ENCODE measurements around the gene NACA2.
A peak's percentile ranks its signal among the peaks of the same experiment; 100 is the strongest.
"Not testable (repeated sequence)": the region's sequence is repeated elsewhere in the genome, so short reads cannot be mapped to it uniquely, and the experiment has no call there.

Gene NACA2

DNA sequence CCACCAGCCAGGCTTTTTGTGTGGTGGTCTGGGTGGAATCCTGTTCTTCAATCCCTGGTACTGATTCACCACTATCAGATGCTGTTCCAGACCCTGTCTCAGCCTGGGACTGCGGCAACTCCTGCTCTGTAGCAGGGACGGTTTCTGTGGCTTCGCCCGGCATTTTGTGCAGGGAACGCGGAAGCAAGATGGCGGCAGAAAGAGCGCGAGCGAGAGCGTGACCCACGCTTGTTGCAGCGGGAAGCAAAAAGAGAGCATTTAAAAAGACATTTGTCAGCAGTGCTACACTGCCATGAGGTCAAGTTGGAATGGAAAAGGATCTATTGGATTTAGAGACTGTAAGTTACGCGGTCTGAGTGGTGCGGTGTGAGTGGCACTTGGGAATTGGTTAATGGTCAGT lies at the start of gene NACA2:
Gene NACA2 (minus strand): TSS at position 202 of the 400 bp plus-strand sequence. CDS start 39 bp downstream, at position 163.
- no peak for DNase-seq

DNA sequence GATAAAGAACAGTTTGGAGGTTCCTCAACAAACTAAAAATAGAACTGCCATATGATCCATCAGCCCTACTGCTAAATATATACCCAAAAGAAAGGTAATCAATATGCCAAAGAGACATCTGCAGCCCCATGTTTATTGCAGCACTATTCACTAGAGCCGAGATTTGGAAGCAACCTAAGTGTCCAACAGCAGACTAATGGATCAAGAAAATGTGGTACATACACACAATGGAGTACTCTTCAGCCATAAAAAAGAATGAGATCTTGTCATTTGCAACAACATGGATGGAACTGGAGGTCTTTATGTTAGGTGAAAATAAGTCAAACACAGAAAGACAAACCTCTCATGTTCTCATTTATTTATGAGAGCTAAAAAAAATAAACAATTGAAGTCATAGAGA lies 48.8 kb upstream of the NACA2 start:
- DNase-seq: no peak

DNA sequence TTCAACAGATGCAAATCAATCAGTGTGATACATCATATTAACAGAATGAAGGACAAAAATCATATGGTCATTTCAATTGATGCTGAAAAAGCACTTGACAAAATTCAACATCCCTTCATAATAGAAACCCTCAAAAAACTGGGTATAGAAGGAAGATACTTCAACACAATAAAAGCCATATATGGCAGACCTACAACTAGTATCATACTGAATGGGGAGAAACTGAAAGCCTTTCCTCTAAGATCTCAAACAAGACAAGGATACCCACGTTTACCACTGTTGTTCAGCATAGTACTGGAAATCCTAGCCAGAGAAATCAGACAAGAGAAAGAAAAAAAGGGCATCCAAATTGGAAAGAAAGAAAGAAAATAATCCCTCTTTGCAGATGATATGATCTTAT lies 47.1 kb upstream of the NACA2 start:
- DNase-seq: no peak

DNA sequence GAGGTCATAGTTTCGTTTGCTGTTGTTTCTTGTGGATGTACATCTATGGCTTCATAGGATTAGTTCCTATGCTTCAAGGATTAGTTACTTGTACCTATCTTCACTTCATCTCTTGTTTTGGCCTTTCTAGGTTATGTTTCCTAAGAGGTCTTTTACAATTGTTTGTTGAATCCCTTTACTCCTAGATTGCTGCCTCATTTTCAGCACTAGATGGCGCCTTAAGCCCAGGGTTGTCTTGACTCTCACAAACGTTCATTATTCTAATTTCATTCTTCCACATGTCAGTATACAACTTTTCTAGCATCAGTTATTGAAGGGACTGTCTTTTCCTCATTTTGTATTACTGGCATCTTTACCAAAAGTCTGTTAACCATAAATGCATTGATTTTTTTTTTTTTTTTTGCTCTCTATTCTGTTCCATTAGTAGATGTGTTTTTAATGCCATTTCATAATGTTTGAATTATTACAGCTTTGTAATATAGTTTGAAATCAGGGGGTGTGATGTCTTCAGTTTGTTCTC lies 45.0 kb upstream of the NACA2 start:
- DNase-seq: peak; percentile 42

DNA sequence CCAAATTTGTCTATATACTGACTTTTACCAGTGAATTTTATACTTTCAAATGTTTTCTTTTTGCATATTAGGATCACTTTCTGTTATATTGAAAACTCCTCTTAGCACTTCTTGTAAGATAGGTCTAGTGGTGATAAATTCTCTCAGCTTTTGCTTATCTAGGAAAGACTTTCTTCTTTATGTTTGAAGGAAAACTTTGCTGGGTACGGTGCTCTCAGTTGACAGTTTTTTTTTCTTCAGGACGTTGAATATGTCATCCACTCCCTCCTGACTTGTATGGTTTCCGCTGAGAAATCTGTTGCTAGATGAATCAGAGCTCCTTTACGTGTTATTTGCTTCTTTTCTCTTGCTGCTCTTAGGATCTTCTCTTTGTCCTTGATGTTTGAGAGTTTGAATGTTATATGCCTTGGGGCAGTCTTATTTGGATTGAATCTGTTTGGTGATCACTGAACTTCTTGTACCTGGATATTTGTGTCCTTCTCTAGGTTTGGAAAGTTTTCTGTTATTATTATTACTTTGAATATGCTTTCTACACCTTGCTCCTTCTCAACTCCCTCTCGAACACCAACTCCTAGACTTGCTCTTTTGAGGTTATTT lies 44.0 kb upstream of the NACA2 start:
- DNase-seq: no peak

DNA sequence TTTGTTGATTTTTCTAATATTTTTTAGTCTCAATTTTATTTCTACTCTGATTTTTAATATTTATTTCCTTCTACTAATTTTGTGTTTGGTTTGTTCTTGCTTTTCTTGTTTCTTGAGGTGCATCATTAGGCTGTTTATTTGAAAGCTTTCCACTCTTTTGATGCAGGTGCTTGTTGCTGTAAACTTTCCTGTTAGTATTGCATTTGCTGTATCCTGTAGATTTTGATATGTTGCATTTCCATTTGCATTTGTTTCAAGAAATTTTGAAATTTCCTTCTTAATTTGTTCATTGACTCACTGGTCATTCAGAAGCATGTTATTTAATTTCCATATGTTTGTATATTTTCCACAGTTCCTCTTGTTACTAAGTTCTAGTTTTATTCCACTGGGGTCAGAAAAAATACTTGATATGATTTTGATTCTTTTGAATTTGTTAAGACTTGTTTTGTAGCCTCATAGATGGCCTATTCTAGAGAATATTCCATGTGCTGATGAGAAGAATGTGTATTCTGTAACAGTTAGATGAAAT lies 43.1 kb upstream of the NACA2 start:
- no peak for DNase-seq

DNA sequence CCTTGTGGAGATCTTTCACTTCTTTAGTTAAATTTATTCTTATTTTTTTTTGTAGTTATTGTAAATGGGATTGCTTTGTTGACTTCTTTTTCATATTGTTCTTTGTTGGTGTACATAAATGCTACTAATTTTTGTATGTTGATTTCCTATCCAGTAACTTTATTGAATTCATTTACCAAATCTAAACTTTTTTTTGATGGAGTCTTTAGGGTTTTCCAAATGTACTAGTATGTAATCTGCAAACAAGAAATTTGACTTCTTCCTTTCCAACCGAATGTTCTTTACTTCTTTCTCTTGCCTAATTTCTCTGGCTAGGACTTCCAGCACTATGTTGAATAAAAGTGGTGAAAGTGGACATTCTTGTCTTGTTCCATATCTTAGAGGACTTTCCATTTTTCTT lies 41.8 kb upstream of the NACA2 start:
- DNase-seq: no peak

DNA sequence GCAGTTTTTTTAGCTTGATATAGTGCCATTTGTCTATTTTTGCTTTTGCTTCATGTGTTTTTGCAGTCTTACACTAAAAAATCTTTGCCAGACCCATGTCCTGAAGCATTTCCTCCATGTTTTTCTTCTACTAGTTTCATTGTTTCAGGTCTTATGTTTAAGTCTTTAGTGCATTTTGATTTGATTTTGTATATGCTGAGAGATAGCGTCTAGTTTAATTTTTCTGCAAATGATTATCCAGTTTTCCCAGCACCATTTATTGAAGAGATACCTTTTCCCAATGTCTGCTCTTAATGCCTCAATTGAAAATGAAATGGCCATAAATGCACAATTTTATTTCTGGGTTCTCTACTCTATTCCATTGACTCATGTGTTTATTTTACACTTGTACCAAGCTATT lies 40.8 kb upstream of the NACA2 start:
- DNase-seq: no peak

DNA sequence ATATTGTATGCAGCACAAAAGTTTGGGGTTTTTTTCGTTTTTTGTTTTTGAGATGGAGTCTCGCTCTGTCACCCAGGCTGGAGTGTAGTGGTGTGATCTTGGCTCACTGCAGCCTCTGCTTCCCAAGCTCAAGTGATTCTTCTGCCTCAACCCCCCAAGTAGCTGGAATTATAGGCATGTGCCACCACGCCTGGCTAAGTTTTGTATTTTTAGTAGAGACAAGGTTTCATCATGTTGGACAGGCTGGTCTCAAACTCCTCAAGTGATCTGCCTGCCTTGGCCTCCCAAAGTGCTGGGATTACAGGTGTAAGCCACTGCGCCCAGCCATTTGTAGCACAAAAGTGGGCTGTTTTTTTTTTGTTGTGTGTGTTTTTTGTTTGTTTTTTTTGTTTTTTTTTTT lies 37.1 kb upstream of the NACA2 start:
- DNase-seq: not testable (repeated sequence)

DNA sequence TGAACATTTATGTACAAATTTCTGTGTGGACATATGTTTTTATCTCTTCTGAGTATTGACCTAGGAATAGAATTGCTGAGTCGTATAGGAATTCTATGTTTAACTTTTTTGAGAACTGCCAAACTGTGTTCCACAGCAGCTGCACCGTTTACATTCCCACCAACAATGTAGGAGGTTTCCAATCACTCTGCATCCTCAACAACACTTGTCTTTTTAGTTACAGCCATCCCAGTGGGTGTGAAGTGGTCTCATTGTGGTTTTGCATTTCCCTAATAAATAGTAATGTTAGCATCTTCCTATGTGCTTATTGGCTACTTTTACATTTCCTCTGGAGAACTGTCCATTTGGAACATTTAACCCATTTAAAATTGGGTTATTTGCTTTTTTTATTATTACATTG lies 36.6 kb upstream of the NACA2 start:
- no peak for DNase-seq

DNA sequence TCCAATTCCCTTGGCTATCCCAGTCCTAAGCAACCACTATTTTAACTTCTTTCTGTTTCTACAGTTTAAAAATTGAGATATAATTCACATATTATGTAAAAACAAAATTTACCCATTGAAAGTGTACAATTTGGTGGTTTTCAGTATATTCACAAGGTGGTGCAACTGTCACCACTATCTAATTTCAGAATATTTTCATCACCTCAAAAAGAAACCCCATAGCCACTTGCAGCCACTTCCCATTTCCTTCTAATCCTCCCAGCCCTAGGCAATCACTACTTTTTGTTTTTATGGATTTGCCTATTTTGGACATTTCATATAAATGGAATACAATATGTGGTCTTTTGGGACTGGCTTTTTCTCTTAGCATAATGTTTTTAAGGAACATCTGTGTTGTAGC lies 36.1 kb upstream of the NACA2 start:
- no peak for DNase-seq

DNA sequence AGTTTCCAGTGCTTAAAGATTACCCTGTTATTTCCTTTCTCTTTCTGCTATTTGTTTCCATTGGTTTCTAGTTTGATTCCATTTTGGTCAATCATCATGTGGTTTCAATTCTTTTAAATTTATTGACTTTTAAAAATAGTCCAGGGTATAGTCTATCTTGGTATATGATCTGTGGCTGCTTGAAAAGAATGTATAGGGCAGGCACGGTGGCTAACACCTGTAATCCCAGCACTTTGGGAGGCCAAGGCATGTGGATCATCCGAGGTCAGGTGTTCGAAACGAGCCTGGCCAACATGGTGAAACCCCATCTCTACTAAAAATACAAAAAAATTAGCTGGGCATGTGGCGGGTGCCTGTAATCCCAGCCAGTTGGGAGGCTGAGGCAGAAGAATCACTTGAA lies 34.5 kb upstream of the NACA2 start:
- no peak for DNase-seq

DNA sequence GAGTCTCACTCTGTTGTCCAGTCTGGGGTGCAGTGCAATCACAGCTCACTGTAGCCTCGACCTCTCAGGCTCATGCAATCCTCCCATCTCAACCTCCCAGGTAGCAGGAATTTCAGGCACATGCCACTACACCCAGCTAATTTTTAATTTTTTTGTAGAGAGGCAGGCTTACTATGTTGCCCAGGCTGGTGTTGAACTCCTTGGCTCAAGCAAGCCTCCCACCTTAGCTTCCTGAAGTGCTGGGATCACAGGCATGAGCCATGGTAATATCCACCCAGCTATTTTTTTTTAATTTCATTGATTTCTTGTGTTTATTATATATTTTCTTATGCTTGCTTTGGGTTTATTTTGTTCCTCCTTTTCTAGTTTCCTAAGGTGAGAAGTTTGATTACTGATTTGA lies 33.9 kb upstream of the NACA2 start:
- no peak for DNase-seq

DNA sequence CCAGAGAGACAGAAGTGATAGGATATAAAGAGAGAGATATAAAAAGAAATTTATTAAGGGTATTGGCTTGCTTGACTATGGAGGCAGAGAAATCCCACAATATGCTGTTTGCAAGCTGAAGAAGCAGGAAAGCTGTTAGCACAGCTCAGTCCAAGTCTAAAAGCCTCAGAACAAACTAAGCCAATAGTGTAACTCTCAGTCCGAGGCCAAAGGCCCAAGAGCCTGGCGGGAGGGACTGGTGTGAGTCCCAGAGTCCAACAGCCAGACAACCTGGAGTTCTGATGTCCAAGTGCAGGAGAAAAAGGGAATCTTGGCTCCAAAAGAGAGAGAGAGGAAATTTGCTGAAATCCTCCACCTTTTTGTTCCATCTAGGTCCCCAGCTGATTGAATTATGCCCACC lies 30.3 kb upstream of the NACA2 start:
- no peak for DNase-seq

DNA sequence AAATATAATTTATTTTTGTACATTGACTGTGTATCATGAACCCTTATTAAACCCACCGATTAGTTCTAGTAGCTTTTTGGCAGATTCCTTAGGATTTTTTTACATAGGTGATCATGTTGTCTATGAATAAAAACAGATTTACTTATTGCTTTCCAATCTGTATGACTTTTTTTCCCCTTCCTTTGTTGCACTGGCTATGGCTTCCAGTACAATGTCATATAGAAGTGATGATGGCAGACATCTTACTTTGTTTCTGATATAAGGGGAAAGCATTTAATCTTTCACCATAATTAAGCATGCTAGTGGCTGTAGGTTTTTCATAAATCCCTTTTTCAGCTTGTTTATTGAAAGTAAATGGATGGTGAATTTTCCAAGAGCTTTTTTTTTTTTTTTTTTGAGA lies 28.9 kb upstream of the NACA2 start:
- no peak for DNase-seq

DNA sequence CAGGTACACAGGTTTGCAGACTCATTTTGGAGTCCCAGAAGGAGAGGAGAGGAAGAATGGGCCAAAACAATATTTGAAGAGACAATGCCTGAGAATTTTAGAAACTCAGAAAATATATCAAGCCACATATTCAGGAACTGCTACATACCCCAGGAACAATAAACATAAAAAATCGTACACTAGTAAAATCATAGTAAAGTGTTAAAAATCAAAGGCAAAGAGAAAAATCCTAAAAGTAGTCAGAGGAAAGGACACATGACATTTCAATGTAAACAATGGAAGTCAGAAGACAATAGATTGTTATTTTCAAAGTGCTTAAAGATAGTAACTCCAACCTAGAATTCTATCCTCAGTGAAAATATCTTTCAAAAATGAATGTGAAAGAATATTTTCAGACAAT lies 28.5 kb upstream of the NACA2 start:
- no peak for DNase-seq

DNA sequence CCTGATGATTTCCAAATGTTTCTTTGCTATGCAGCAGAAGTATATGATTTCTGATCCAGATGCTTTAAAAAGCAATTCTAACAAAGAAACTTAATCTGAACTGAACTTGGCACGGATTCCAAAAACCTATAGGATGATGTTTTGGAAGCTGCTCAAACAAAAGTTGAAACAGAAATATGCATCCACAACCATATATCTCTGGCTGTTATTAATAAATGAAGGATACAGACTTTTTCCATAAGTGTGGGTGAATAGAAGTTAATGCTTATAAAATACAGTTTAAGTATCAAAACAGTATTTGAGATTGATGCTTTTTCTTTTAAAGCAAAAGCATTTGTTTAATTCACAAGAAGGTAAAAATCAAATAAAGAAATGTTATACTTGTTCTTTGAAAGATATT lies 27.9 kb upstream of the NACA2 start:
- no peak for DNase-seq

DNA sequence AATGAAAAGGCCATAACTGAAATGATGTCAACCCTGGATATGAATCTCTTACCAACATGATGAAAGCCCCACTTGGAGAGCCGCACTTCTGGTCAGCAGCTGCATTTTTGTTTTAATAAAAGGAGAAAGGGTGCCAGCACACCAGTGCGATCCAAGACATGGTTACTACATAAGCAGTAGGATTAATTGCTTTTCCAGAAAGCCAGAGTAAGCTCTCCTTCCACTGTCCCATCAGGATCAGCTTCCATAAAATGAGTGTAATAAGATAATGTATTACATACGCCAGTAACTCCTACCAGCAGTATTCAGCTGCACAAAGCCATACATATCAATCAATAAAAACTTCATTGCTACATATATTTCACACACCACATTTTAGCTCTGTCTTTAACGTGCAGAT lies 26.3 kb upstream of the NACA2 start:
- no peak for DNase-seq

DNA sequence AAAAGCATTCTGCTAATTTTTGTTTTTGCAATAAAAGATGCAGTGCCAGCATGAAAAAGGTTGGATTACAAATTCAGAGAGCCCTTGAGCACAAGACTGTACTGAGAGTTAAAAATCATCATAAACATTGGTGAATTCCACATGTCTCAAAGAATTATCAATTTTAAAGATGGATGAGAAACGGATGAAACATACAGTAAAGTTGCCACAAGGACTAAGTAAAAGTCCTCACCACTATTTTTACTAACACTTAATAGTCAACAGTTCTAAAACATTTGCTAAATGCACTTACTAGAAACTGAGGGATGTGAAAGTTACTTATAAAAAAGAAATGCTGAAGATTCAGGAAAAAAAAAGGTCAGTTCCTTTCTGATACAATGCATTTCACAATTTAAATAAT lies 25.8 kb upstream of the NACA2 start:
- no peak for DNase-seq

DNA sequence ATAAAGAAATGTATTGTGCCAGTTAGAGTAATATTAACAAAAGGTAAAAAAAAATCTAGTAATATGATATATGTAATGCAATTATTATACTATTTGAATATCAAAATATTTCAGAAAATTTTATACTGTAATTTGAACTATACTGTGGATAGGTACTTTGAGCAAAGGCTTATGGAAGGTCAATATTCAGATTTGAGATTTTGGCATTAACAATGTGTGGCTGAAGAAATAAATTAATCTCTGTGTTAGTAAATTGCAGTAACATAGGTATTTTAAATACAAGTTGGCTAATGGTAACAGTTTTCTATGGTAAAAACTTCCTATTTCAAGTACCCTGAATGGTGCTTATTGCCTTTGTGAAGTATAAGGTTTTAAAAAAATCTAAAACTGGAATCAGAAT lies 23.2 kb upstream of the NACA2 start:
- DNase-seq: no peak

DNA sequence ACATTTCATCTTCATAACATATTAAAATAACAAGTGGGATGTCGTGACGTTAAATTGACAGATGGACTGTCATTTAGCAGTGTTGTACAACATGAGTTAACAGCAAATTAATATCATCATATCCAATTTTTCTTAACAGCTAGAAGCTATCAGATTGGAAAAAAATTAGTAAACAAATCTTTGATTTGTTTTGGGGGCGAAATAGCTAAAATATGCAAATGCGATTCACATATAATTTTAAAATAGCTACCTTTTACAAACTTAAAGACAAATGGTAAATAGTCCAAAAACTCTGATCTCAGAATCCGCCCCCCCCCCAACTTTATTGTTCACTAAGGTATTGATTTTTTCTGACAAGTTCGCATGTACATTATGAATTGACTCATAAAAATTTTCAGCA lies 20.3 kb upstream of the NACA2 start:
- no peak for DNase-seq

DNA sequence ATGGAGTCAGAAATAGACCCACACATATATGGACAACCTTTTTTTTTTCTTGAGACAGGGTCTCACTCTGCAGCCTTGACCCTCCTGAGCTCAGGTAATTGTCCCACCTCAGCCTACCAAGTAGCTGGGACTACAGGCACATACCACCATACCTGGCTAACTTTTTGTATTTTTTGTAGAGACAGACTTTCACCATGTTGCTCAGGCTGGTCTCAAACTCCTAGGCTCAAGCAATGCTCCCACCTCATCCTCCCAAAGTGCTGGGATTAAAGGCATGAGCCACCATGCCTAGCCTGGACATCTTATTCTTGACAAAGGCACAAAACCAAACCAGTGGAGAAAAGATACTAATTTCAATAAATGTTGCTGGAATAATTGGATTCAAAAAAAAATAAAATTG lies 14.7 kb upstream of the NACA2 start:
- DNase-seq: no peak

DNA sequence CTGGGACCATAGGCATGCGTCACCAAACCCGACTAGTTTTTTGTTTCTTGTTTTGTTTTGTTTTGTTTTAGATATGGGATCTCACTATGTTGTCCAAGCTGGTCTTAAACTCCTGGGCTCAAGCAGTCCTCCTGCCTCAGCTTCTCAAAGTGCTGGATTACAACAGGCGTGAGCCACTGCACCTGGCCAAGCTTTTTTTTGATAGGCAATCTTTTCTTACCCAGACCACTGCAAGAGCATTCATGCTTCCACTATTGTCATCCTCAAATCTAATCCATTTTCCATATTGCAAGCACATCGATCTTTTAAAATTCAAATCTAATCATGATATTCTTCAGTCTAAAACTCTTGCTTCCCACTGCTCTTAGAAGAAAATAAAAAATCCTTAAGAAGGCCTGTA lies 10.3 kb upstream of the NACA2 start:
- DNase-seq: no peak

DNA sequence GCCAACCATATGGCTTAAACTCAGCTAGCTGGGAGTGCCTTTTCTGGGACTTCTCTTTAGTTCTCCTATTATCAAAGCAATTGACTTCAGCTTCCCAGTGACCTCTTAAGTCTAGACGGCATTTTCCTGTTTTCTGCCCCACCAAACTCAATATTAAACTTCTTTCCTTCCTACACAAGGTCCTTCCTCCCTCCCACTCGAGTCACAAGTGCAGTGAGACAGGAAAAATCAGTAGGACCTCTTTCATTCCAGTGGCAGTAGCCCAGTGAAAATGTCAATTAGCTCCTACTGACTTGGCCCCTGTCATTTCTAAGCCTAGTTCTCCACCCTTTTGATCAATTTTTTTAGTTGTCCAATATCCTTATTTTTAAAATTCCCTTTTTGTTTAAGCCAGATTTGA lies 9.6 kb upstream of the NACA2 start:
- DNase-seq: no peak

DNA sequence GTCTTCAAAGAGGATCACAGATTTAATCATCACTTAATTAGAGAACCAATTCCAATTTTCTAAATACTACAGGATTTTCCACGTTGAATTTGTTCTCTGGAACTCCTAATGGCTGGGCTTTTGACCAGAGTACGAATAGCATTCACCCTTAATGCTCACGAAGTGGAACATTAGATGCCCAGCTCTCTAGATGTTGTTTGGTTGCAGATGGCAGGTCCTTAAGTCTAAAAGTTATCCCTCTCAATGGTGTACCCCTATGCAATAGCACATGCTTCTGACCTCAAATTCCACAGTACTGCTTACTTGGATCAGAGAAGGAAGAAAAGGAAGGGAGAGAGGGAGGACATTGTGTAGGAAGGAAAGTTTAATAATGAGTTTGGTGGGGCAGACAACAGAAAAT lies 8.6 kb upstream of the NACA2 start:
- DNase-seq: no peak
